PFSK-1 (cell line): Measurements from ENCODE around the gene PEX10.

Source experiments
- FOXP2 ChIP-seq: optimal IDR thresholded peaks from 2 replicates; pipeline ENCODE3; 2011; ENCODE audit warnings: borderline replicate concordance, control low read depth, inconsistent platforms; ENCODE audit not compliant: insufficient read depth; ENCODE audit errors: extremely low read length, extremely low read depth
- POLR2AphosphoS5 ChIP-seq: IDR thresholded peaks from 2 replicates; pipeline ENCODE4 v1.6.1; 2012; ENCODE audit warnings: low read depth, mild to moderate bottlenecking, control low read depth, low read length, moderate library complexity
- SIN3A ChIP-seq: IDR thresholded peaks from 2 replicates; pipeline ENCODE4 v1.6.1; 2012; ENCODE audit warnings: mild to moderate bottlenecking, low read length, moderate library complexity, borderline replicate concordance; ENCODE audit not compliant: insufficient read depth
- TAF1 ChIP-seq: IDR thresholded peaks from 2 replicates; pipeline ENCODE4 v1.6.1; 2012; ENCODE audit warnings: low read length, control low read depth, borderline replicate concordance; ENCODE audit not compliant: insufficient read depth
- TF ChIP-seq, protein P1 (sequence below), 2 experiments: IDR thresholded peaks; 2 replicates each; pipeline versions ENCODE4 v1.6.1 to v1.8.0; 2011 to 2012; ENCODE audit warnings: low read depth in 2 of 2, low read length in 2 of 2, control low read depth in 1 of 2, inconsistent platforms in 1 of 2, mild to moderate bottlenecking in 1 of 2, moderate library complexity in 1 of 2; ENCODE audit not compliant: insufficient read depth in 1 of 2

The PEX10 gene

DNA sequence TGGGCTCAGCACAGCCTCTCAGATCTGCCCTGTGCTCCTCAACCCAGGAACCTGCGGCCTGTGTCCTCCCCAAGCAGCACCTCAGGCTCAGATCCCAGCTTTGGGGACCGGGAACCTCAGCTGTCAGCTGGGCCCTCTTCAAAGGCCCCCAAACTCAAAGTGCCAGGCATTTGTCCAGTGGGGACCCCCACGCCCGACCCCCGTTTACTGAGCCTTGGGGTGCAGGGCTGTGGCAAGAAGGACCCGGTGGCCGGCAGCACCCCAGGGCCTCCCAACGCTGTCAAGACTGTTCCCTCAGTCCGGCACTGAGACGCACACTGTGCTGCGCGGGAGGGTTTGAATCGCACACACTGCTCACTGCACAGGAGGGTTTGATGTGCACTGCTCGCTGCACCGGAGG lies 56.0 kb downstream of the PEX10 start:
- no peak for TF ChIP-seq FOXP2
- TF ChIP-seq, protein P1, sequence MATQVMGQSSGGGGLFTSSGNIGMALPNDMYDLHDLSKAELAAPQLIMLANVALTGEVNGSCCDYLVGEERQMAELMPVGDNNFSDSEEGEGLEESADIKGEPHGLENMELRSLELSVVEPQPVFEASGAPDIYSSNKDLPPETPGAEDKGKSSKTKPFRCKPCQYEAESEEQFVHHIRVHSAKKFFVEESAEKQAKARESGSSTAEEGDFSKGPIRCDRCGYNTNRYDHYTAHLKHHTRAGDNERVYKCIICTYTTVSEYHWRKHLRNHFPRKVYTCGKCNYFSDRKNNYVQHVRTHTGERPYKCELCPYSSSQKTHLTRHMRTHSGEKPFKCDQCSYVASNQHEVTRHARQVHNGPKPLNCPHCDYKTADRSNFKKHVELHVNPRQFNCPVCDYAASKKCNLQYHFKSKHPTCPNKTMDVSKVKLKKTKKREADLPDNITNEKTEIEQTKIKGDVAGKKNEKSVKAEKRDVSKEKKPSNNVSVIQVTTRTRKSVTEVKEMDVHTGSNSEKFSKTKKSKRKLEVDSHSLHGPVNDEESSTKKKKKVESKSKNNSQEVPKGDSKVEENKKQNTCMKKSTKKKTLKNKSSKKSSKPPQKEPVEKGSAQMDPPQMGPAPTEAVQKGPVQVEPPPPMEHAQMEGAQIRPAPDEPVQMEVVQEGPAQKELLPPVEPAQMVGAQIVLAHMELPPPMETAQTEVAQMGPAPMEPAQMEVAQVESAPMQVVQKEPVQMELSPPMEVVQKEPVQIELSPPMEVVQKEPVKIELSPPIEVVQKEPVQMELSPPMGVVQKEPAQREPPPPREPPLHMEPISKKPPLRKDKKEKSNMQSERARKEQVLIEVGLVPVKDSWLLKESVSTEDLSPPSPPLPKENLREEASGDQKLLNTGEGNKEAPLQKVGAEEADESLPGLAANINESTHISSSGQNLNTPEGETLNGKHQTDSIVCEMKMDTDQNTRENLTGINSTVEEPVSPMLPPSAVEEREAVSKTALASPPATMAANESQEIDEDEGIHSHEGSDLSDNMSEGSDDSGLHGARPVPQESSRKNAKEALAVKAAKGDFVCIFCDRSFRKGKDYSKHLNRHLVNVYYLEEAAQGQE (IDR thresholded peaks at IDR 0.05; ENCODE audit: insufficient read depth in 1 of 2, low read depth in 2 of 2, low read length in 2 of 2): no peak
- no peak for TF ChIP-seq SIN3A

DNA sequence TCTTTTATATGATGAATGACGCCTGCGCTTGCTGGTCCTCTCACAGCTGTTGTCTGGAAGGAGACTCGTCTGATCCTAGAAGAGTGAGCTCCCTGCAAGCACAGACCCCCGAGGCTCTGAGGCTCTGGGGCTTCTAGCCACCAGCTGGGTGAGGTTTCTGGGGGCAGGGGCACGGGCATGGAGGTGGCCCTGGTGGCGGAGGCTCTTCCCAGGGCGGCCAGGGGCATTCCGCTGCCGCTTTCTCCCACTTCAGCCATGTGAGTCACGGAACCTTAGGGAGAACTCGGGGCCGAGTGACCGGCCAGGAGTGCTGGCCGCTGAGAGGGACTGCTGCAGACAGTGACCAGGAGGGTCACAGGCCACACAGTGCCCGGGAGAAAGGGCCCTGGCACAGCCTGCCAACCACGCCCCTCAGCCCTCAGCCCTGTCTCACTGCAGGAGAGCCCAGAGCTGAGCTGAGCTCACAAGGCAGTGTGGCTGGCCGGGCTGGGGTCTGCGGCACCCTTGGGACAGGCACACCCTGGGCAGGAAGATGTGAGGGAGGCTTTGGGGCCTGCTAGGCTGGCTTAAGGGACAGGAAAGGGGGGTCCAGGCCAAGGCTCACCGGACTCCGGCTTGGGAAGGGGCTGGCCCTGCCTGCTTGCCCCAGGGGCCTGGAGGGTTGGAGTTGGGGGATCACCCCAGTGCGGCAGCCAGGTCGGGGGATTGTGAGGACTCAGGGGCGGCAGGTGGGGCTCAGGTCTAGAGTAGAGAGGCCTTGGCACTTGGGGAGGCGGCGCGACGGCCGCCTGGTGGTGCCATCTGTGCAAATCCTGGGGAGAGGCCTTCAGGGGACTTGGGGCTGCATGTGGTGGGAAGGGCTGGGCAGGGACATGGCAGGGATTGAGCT lies 56.7 kb downstream of the PEX10 start:
- TF ChIP-seq SIN3A: no peak
- TF ChIP-seq, protein P1 (IDR thresholded peaks at IDR 0.05; ENCODE audit: insufficient read depth in 1 of 2, low read depth in 2 of 2, low read length in 2 of 2): no peak
- TF ChIP-seq TAF1: no peak
- no peak for TF ChIP-seq FOXP2
- TF ChIP-seq POLR2AphosphoS5: no peak

- TF ChIP-seq SIN3A (no peak), POLR2AphosphoS5 (no peak), FOXP2 (no peak), TAF1 (no peak)
- TF ChIP-seq, protein P1 (IDR thresholded peaks at IDR 0.05; ENCODE audit: insufficient read depth in 1 of 2, low read depth in 2 of 2, low read length in 2 of 2): no peak
Measured at GRCh38 chr1:2354511-2355372, 57.6 kb downstream of the PEX10 start.
